SH-SY5Y (cell line): Measurements from ENCODE around the gene ZMIZ1.

ENCODE experiments used
- GATA2 ChIP-seq: IDR thresholded peaks from 2 replicates; pipeline ENCODE4 v1.6.1; 2011; ENCODE audit warnings: mild to moderate bottlenecking, low read depth, low read length
- GATA3 ChIP-seq: IDR thresholded peaks from 2 replicates; pipeline ENCODE4 v1.6.1; 2011; ENCODE audit warnings: low read depth, mild to moderate bottlenecking, low read length, moderate library complexity

DNA sequence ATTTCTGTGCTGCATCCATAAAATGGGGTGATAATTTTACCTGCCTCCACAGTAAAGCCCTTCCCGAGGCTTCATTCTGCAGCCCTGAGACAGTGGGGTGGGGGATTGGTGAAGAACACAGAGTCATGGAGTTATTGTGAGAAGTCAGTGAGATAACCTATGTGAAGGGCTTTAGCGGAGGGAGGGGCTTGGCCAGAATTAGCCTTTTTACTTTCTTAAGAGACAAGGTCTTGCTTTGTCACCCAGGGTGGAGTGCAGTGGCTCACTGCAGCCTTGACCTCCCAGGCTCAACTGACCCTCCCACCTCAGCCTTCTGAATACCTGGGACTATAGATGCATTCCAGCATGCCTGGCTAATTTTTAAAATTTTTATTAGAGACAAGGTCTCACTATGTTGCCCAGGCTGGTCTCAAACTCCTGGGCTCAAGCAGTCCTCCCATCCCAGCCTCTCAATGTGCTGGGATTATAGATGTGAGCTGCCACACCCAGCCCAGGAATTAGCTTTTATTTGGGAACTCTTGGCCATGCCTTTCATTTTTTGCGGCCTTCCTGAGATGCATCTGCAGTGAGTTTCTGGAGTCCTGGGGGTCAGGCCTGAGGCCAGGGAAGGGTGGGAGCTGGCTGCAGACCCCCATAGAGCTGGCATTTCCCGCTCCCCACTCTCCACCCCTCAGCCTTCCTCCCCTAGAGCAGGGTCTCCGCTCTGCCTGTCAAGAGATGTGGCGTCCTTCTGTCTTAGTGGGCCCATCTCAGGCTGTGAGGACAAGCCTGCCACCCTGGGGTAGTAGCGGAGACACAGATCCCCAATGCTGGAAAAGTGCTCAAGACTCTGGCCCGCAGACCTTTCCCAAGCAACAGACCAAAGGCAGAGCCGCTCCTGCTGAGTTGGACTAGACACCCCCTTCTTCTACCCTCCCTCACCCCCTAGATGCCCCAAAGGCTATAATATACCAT lies 77.0 kb downstream of the ZMIZ1 start:
- TF ChIP-seq GATA3 (no peak), GATA2 (no peak)
